ENCODE data around the gene HOTAIR.

HOTAIR gene

DNA sequence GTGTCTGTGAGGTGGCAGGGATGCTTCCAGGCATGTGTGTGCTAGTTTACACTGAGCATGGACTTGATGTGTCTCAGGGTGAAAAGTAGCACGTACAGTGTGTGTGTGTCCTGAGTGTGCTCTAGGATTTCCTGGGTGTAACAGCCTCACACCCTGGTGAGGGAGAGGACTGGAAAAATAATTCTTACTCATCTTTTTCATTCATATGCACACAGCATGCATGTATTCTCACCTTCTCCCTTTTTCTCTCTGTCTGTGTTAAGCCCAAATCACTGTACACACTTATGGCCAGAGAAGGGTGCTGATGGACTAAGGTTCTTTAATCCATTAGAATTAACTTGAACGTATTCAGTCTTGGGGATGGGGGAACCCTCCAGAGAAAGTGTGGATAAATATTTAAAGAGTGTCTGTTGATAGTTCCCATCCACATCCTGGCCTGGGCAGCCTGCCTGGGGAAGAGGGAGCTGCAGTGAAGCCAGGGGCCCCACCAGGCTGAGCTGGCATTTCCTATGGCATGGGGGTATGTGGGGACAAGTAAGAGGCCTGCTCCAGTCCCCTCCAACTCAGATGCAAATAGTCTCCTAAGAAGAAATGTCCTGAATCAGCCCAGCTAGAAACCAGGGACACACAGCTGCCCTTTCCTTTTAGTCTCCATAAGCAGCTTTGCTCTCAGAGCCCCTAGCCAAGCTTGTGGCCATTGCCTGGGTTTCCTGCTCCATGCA lies 32.9 kb upstream of the HOTAIR start:
- CTCF ChIA-PET, result interaction anchor here (1.1 to 7.2 kb wide), 9 partner anchors 9 to 372 kb away, joined by 4 to 139 read pairs (median 61); partner anchors contain the start of genes HOXC10, HOXC5, HOXC6 and SMUG1
- TF ChIP-seq, protein P1, sequence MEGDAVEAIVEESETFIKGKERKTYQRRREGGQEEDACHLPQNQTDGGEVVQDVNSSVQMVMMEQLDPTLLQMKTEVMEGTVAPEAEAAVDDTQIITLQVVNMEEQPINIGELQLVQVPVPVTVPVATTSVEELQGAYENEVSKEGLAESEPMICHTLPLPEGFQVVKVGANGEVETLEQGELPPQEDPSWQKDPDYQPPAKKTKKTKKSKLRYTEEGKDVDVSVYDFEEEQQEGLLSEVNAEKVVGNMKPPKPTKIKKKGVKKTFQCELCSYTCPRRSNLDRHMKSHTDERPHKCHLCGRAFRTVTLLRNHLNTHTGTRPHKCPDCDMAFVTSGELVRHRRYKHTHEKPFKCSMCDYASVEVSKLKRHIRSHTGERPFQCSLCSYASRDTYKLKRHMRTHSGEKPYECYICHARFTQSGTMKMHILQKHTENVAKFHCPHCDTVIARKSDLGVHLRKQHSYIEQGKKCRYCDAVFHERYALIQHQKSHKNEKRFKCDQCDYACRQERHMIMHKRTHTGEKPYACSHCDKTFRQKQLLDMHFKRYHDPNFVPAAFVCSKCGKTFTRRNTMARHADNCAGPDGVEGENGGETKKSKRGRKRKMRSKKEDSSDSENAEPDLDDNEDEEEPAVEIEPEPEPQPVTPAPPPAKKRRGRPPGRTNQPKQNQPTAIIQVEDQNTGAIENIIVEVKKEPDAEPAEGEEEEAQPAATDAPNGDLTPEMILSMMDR (IDR thresholded peaks at IDR 0.05; ENCODE audit: control extremely low read depth, extremely low read depth, low read depth, missing control alignments), result no peak
- DNase-seq (ENCODE audit: extremely low spot score), result no peak
- POLR2A ChIA-PET, result no interaction called here

DNA sequence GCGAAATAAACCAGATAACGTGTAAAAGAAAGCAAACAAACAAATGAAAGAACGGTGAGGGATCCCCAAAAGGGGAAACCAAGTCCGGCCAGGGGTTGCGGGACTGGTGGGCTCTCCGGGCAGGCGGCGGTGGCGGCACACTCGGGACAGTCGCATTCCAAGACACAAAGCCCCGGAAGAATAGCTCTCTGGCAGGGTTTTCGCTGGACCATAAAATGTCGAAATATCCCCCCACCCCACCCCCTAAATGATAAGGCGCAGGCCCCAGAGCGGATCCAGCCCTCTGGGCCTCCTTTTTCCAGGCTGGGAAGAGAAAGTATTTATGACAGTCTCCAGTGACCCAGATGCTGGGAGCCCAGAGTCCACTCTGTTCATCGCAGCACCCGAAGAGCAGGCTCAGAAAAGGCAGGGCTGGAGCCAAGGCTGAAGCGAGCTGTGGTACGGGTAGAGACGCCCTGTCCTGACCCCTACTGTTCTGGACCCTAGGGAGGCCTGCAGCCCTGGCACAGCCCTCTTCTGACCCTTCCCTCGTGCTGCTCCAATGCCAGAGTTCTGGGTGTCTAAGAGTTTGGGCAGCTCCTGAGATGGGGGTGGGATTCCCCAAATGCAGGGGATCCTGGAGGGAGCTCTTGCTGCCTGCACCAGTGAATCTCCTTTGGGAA lies 31.9 kb upstream of the HOTAIR start:
- ChIA-PET CTCF (interaction anchor here (0.8 to 7.2 kb wide), 20 partner anchors 8 to 373 kb away, joined by 3 to 139 read pairs (median 10); partner anchors contain the start of genes HOXC10, HOXC4, HOXC5 and HOXC6), POLR2A (no interaction called here)
- TF ChIP-seq, protein P1 (IDR thresholded peaks at IDR 0.05; ENCODE audit: control extremely low read depth, extremely low read depth, low read depth, missing control alignments), result no peak
- DNase-seq (ENCODE audit: extremely low spot score), result no peak

DNA sequence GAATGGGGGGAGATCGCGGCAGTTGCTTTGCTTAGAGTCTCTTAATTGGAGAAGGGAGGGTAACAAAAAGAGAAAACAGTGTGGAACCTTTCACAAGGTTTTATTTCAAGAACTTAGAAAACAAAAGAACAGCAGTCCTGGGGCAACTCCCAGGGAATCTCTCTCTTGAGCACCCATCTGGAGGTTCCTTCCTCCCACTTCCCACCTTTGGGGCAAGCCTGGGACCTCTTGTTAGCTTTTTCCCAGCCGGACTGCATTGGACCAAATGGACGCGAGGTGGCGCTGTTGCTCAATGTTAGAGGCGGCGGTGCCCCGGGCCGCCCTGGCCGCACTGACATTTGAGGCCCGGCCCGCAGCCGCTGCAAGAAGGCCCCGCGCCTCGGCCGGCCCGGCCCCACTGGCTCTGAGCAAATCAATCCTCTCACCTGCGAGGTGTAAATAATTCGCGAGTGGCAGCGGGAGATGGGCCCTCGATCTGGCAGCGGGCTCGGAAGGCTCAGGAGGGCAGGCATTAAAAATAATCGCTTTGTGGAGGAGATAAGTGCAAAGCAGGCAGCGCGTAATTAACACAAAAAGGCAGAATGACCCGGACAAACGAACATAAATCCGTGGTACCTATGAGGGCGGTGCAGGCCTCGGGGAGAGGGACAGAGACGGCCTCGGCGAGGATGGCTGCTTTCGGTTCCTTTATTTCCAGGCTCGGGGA lies 31.3 kb upstream of the HOTAIR start:
- POLR2A ChIA-PET, result no interaction called here
- DNase-seq (ENCODE audit: extremely low spot score), result peak; percentile 82

DNA sequence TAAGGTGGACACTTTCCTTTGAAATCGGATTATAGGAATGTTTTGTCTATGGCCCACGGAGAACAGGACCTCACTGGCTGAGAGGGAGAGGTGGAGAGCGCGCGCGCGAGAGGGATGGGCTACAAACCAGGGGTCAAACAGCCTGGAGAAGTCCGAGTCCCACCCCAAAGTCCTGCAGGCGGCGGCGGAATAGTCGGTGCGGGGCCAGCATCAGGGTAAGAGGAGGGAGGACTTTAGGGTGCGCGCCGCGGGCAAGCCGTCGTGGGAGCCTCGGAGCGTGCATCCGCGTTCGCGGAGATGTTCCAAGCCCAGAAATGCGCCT lies 30.7 kb upstream of the HOTAIR start:
- TF ChIP-seq, protein P1 (IDR thresholded peaks at IDR 0.05; ENCODE audit: control extremely low read depth, extremely low read depth, low read depth, missing control alignments), result peak; percentile 5
- no peak for DNase-seq (ENCODE audit: extremely low spot score)
- POLR2A ChIA-PET, result no interaction called here
- CTCF ChIA-PET, result interaction anchor here (0.6 to 7.2 kb wide), 25 partner anchors 9 to 356 kb away, joined by 3 to 139 read pairs (median 5); partner anchors contain the start of genes COPZ1, HOXC10, HOXC4 and HOXC5

More for the DNA sequence above, 31.3 kb upstream of the HOTAIR start:
- TF ChIP-seq, protein P1 (IDR thresholded peaks at IDR 0.05; ENCODE audit: control extremely low read depth, extremely low read depth, low read depth, missing control alignments), result peak; percentile 94
- CTCF ChIA-PET, result interaction anchor here (0.6 to 7.2 kb wide), 27 partner anchors 9 to 373 kb away, joined by 3 to 139 read pairs (median 5); partner anchors contain the start of genes COPZ1, HOXC10, HOXC4 and HOXC5

DNA sequence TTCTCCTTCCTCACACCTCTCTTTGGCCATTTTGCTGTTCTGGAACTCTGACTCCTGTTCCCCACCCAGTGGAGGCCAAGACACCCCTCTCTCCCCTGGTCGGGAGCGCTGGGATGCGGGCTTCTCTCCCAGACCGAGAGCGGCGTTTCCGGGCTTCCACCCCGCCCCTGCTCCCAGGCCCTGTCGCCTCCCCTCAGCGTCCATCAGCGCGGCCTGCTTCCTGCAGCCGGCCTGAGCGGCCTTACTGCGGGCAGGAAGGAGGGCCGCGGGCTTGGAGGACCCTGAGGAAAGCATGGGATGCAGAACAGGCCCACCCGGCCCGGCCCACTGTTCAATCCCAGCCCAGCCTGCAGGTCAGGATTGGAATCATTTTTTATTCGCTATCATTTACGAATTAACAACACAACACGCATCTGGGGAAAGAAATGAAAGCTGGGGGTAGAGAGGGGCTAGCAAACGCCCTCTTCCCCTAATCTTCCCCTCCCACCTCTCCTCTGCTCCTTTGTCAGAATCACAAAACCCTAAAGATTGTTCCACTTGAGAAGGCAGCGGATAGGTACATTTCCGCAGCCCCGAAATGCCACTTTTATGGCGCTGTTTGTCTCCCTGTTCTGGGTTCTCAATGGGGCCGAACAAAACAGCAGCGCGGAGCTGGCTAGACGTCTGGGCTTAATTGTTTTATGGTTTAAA lies 30.2 kb upstream of the HOTAIR start:
- POLR2A ChIA-PET, result no interaction called here
- TF ChIP-seq, protein P1 (IDR thresholded peaks at IDR 0.05; ENCODE audit: control extremely low read depth, extremely low read depth, low read depth, missing control alignments), result no peak
- CTCF ChIA-PET, result interaction anchor here (0.9 to 7.2 kb wide), 19 partner anchors 10 to 357 kb away, joined by 3 to 139 read pairs (median 11); partner anchors contain the start of genes COPZ1, HOXC10, HOXC4 and HOXC5
- DNase-seq (ENCODE audit: extremely low spot score), result no peak
